SW 1271 (cell line): Measurements from ENCODE around the gene PPP3R2.

Source experiments
- DNase-seq, 2 experiments: peaks; one replicate each; lab custom pipeline; 2025; lab: John Stamatoyannopoulos, UW

PPP3R2 gene

GRCh38 chr9:101594796-101595195 is at the start of gene PPP3R2:
Gene PPP3R2 (minus strand): TSS chr9:101594969. CDS start chr9:101594921, 48 bp downstream.
- DNase-seq: no peak

- DNase-seq: no peak
These were observed 45.3 kb upstream of the PPP3R2 start for GRCh38 chr9:101639785-101640665.

- DNase-seq: no peak
These were observed 44.5 kb upstream of the PPP3R2 start for GRCh38 chr9:101639311-101639710.

- no peak for DNase-seq
These were observed 41.5 kb upstream of the PPP3R2 start for GRCh38 chr9:101636247-101636646.

GRCh38 chr9:101635473-101635872 is 40.7 kb upstream of the PPP3R2 start:
- no peak for DNase-seq

- DNase-seq: no peak
These were observed 40.1 kb upstream of the PPP3R2 start for GRCh38 chr9:101634741-101635409.

GRCh38 chr9:101632611-101633010 is 37.8 kb upstream of the PPP3R2 start:
- DNase-seq: no peak

GRCh38 chr9:101631892-101632291 is 37.1 kb upstream of the PPP3R2 start:
- DNase-seq: no peak

- no peak for DNase-seq
These were observed 34.9 kb upstream of the PPP3R2 start for GRCh38 chr9:101629636-101630035.

- no peak for DNase-seq
These were observed 33.4 kb upstream of the PPP3R2 start for GRCh38 chr9:101628173-101628572.

- no peak for DNase-seq
These were observed 31.5 kb upstream of the PPP3R2 start for GRCh38 chr9:101626295-101626694.

- no peak for DNase-seq
These were observed 31.1 kb upstream of the PPP3R2 start for GRCh38 chr9:101625876-101626275.

- DNase-seq: no peak
These were observed 25.7 kb upstream of the PPP3R2 start for GRCh38 chr9:101620452-101620851.

- DNase-seq: no peak
These were observed 23.9 kb upstream of the PPP3R2 start for GRCh38 chr9:101618698-101619097.

- DNase-seq: no peak
These were observed 10.8 kb upstream of the PPP3R2 start for GRCh38 chr9:101605547-101605946.

GRCh38 chr9:101604296-101604695 is 9.5 kb upstream of the PPP3R2 start:
- no peak for DNase-seq

GRCh38 chr9:101601904-101602765 is 7.4 kb upstream of the PPP3R2 start:
- peak in 1 of 2 experiments; percentile 57 for DNase-seq

GRCh38 chr9:101593345-101593744 is 1.4 kb downstream of the PPP3R2 start:
- DNase-seq: no peak

GRCh38 chr9:101592788-101593187 is 2.0 kb downstream of the PPP3R2 start:
- no peak for DNase-seq

GRCh38 chr9:101591787-101592446 is 2.9 kb downstream of the PPP3R2 start:
- DNase-seq: no peak

- no peak for DNase-seq
These were observed 3.9 kb downstream of the PPP3R2 start for GRCh38 chr9:101590901-101591300.

- DNase-seq: peak; percentile 36 to 81
These were observed 4.7 kb downstream of the PPP3R2 start for GRCh38 chr9:101590074-101590473.
